Activated CD8-positive, alpha-beta memory T cell treated with anti-CD3 and anti-CD28 coated beads, Interleukin-2, amount 50 U/mL, for 24 hours (primary cell): Measurements from ENCODE around the gene SEPTIN1.
"Not testable (repeated sequence)": the region's sequence is repeated elsewhere in the genome, so short reads cannot be mapped to it uniquely, and the experiment has no call there.

ENCODE experiments used
- DNase-seq: peaks from one replicate; pipeline ENCODE4 v3.0.0-alpha.2; 2020; ENCODE audit errors: extremely low read depth

The SEPTIN1 gene

GRCh38 chr16:30401768-30402425 lies 19.5 kb upstream of the SEPTIN1 start:
- no peak for DNase-seq

- no peak for DNase-seq
These were observed 17.2 kb upstream of the SEPTIN1 start for GRCh38 chr16:30399435-30400186.

- DNase-seq = no peak
These were observed 16.5 kb upstream of the SEPTIN1 start for GRCh38 chr16:30398661-30399434.

- no peak for DNase-seq
These were observed 15.7 kb upstream of the SEPTIN1 start for GRCh38 chr16:30397776-30398660.

GRCh38 chr16:30397056-30397455 lies 14.7 kb upstream of the SEPTIN1 start:
- no peak for DNase-seq

- not testable (repeated sequence) for DNase-seq
These were observed 14.3 kb upstream of the SEPTIN1 start for GRCh38 chr16:30396627-30397026.

- DNase-seq = no peak
These were observed 13.7 kb upstream of the SEPTIN1 start for GRCh38 chr16:30395992-30396585.

GRCh38 chr16:30395155-30395991 lies 13.0 kb upstream of the SEPTIN1 start, which contains the start of gene ZNF48:
Gene ZNF48, plus strand, starts transcription at chr16:30395420. Its CDS starts 375 bp downstream, at chr16:30395795.
- no peak for DNase-seq

- no peak for DNase-seq
These were observed 12.3 kb upstream of the SEPTIN1 start for GRCh38 chr16:30394592-30395154.

GRCh38 chr16:30383521-30383920 lies 1.2 kb upstream of the SEPTIN1 start:
- DNase-seq = no peak

- DNase-seq = no peak
These were observed 895 bp downstream of the SEPTIN1 start for GRCh38 chr16:30381291-30382041.

- no peak for DNase-seq
These were observed 1.6 kb downstream of the SEPTIN1 start for GRCh38 chr16:30380803-30381208.

- DNase-seq = no peak
These were observed 2.1 kb downstream of the SEPTIN1 start for GRCh38 chr16:30380072-30380802.

- DNase-seq = no peak
These were observed 3.1 kb downstream of the SEPTIN1 start for GRCh38 chr16:30379158-30379783.

- DNase-seq = peak; percentile 97
These were observed 3.9 kb downstream of the SEPTIN1 start for GRCh38 chr16:30378236-30379157.

- DNase-seq = no peak
These were observed 4.5 kb downstream of the SEPTIN1 start for GRCh38 chr16:30377812-30378235.
